Inflammatory macrophage treated with lipopolysaccharide for 1 hour (primary cell): ENCODE results near the gene SORT1.
"Not testable (repeated sequence)": the region's sequence is repeated elsewhere in the genome, so short reads cannot be mapped to it uniquely, and the experiment has no call there.

ENCODE experiments used
- DNase-seq, 2 donors: peaks; one replicate each; pipeline ENCODE4 v3.0.0-alpha.2; 2020 to 2022

SORT1 gene

GRCh38 chr1:109396871-109397580, 692 bp downstream of the SORT1 start:
- peak; percentile 74 to 82 for DNase-seq

- DNase-seq: no peak
Observed at GRCh38 chr1:109396513-109396839, 1.2 kb downstream of the SORT1 start.

GRCh38 chr1:109395602-109396512, 1.9 kb downstream of the SORT1 start:
- DNase-seq: peak; percentile 73 to 78

GRCh38 chr1:109395282-109395599, 2.5 kb downstream of the SORT1 start:
- DNase-seq: not testable (repeated sequence)

GRCh38 chr1:109394591-109395281, 3.0 kb downstream of the SORT1 start:
- no peak for DNase-seq

- no peak for DNase-seq
Observed at GRCh38 chr1:109393617-109394233, 4.0 kb downstream of the SORT1 start.

GRCh38 chr1:109392788-109393616, 4.7 kb downstream of the SORT1 start:
- peak in 1 of 2 donors; percentile 46 for DNase-seq

- peak; percentile 47 to 63 for DNase-seq
Observed at GRCh38 chr1:109392037-109392787, 5.5 kb downstream of the SORT1 start.

GRCh38 chr1:109391626-109392025, 6.1 kb downstream of the SORT1 start:
- peak; percentile 57 to 68 for DNase-seq

- DNase-seq: peak; percentile 47 to 62
Observed at GRCh38 chr1:109391157-109391556, 6.6 kb downstream of the SORT1 start.

- DNase-seq: peak; percentile 86 to 87
Observed at GRCh38 chr1:109389638-109390341, 7.9 kb downstream of the SORT1 start.

- no peak for DNase-seq
Observed at GRCh38 chr1:109388884-109389637, 8.7 kb downstream of the SORT1 start.

- DNase-seq: no peak
Observed at GRCh38 chr1:109388208-109388711, 9.5 kb downstream of the SORT1 start.

- no peak for DNase-seq
Observed at GRCh38 chr1:109386054-109386717, 11.5 kb downstream of the SORT1 start.

GRCh38 chr1:109385417-109385816, 12.3 kb downstream of the SORT1 start:
- no peak for DNase-seq

GRCh38 chr1:109383854-109384253, 13.9 kb downstream of the SORT1 start:
- no peak for DNase-seq

- DNase-seq: no peak
Observed at GRCh38 chr1:109383087-109383779, 14.5 kb downstream of the SORT1 start.

- no peak for DNase-seq
Observed at GRCh38 chr1:109381573-109381972, 16.1 kb downstream of the SORT1 start.

GRCh38 chr1:109379907-109380306, 17.8 kb downstream of the SORT1 start:
- DNase-seq: no peak
